K562 (cell line): ENCODE results near the gene SMIM36. TPM values are rescaled to one million over a fixed set of nuclear protein-coding genes. Genes with fewer than 3 reads are reported as not detected.
A peak's percentile ranks its signal among the peaks of the same experiment; 100 is the strongest.

ENCODE experiments used
- PRDM10 ChIP-seq: fragments of 450-650 bp; IDR thresholded peaks from 2 replicates; pipeline ENCODE4 v1.6.1; 2018; ENCODE audit not compliant: partially characterized antibody
- YY1 ChIP-seq, 3 experiments: IDR thresholded peaks; 2 replicates each; pipeline ENCODE4 v1.6.1; 2011; ENCODE audit warnings: low read length in 2 of 3, mild to moderate bottlenecking in 2 of 3, moderate library complexity in 2 of 3, borderline replicate concordance in 1 of 3, control low read depth in 1 of 3, low read depth in 1 of 3; ENCODE audit not compliant: insufficient read depth in 3 of 3, insufficient replicate concordance in 2 of 3, control insufficient read depth in 1 of 3, insufficient read length in 1 of 3; ENCODE audit errors: extremely low read depth in 1 of 3
- ZNF263 ChIP-seq: sonication (generic); formaldehyde crosslinking; IDR thresholded peaks from 2 replicates; pipeline ENCODE4 v1.8.0; 2022; ENCODE audit warnings: mild to moderate bottlenecking, missing genetic modification reagents, borderline replicate concordance
- polyA plus RNA-seq, 8 experiments: library from polyadenylated mRNA; depleted of rRNA in 4 of 8; stranded (reverse) in 5 of 8; unstranded in 3 of 8; fragments of >200 nt; fragmentation: Nextera tagmentation in 2 of 8; fragmentation: Illumina TruSeq in 1 of 8; extraction: Ambion mirVana in 2 of 8; extraction: Trizol in 1 of 8; gene quantifications; 2 replicates each; pipeline versions ENCODE4 v1.2.1 to v1.2.3, GENCODE V29; 2011 to 2014; ENCODE audit warnings: inconsistent platforms in 1 of 8, missing spikeins in 1 of 8
- total RNA-seq, 7 experiments: library from RNA; depleted of rRNA in 6 of 7; stranded (reverse); fragments of >200 nt in 6 of 7; fragmentation: Illumina TruSeq in 2 of 7; extraction: Trizol in 2 of 7; gene quantifications; 2 replicates each; pipeline versions ENCODE4 v1.2.1 to v1.2.3, GENCODE V29; 2011 to 2021; ENCODE audit warnings: low replicate concordance in 1 of 7
- TF ChIP-seq, protein P1 (sequence below), 2 experiments: fragments of 450-650 bp; formaldehyde crosslinking in 1 of 2; IDR thresholded peaks; 2 replicates each; pipeline versions ENCODE4 v1.4.0 to v1.6.1; 2014 to 2020; ENCODE audit warnings: mild to moderate bottlenecking in 2 of 2, borderline replicate concordance in 1 of 2, low read depth in 1 of 2
- TF ChIP-seq, protein P2 (sequence below): fragments of 250-450 bp; sonication (Bioruptor Pico); IDR thresholded peaks from 2 replicates; pipeline ENCODE4 v1.4.0; 2020

The SMIM36 gene
- total and polyA plus RNA-seq, 9 of the 15 experiments (the other 6 are each of a cell fraction or from before 2014, with no cell fraction given): not detected

DNA sequence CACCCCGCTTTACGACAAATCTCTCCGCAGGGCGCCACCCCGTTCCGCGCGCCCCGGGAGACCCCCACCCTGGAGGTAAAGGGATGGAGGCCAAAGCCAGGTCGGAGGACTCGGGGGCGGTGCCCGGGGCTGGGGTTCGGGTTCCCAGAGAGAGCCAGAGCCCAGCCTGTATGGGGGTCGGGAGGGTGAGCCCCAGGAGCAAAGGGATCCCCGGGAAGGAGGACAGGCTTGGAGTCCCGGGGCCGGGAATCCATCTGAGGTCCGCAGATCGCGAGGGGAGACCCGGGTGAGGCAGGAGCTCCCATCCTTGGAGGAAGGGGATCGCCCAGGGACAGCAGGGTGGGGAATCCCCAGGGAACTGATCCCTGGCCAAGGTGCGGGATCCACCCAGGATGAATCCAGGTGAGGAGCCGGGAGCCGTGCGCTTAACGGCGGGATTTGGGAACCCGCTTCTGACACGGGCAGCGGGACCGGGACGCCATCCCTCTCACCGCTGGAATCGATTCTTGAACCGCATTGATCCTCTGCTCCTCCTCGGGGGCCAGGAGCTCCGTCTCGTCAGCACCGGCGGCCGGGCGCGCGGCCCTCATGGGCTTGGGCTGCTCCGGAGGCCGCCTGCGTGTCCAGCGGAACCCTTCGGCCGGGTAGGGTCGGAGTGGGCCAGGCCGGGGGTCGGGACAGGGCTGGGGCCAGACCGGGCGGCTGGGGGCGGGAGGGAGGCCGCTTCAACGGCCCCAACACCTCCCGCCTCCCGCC is 89.9 kb downstream of the SMIM36 start, which contains the start of gene MMD (continued):
- TF ChIP-seq, protein P1, sequence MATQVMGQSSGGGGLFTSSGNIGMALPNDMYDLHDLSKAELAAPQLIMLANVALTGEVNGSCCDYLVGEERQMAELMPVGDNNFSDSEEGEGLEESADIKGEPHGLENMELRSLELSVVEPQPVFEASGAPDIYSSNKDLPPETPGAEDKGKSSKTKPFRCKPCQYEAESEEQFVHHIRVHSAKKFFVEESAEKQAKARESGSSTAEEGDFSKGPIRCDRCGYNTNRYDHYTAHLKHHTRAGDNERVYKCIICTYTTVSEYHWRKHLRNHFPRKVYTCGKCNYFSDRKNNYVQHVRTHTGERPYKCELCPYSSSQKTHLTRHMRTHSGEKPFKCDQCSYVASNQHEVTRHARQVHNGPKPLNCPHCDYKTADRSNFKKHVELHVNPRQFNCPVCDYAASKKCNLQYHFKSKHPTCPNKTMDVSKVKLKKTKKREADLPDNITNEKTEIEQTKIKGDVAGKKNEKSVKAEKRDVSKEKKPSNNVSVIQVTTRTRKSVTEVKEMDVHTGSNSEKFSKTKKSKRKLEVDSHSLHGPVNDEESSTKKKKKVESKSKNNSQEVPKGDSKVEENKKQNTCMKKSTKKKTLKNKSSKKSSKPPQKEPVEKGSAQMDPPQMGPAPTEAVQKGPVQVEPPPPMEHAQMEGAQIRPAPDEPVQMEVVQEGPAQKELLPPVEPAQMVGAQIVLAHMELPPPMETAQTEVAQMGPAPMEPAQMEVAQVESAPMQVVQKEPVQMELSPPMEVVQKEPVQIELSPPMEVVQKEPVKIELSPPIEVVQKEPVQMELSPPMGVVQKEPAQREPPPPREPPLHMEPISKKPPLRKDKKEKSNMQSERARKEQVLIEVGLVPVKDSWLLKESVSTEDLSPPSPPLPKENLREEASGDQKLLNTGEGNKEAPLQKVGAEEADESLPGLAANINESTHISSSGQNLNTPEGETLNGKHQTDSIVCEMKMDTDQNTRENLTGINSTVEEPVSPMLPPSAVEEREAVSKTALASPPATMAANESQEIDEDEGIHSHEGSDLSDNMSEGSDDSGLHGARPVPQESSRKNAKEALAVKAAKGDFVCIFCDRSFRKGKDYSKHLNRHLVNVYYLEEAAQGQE (IDR thresholded peaks at IDR 0.05; ENCODE audit: borderline replicate concordance): no peak
- TF ChIP-seq, protein P1 (CRISPR knock-in tag; IDR thresholded peaks at IDR 0.05; ENCODE audit: low read depth): peak; percentile 26; the same call in 1 of the 2 replicates
- TF ChIP-seq ZNF263 (peak; percentile 75), PRDM10 (peak; percentile 70), YY1 (IDR thresholded peaks at IDR 0.05; ENCODE audit: borderline replicate concordance in 1 of 3, control insufficient read depth in 1 of 3, extremely low read depth in 1 of 3, insufficient read depth in 3 of 3, insufficient read length in 1 of 3, insufficient replicate concordance in 2 of 3, low read depth in 1 of 3, low read length in 2 of 3) (peak in 1 of 3 experiments; percentile 11)
- TF ChIP-seq, protein P2, sequence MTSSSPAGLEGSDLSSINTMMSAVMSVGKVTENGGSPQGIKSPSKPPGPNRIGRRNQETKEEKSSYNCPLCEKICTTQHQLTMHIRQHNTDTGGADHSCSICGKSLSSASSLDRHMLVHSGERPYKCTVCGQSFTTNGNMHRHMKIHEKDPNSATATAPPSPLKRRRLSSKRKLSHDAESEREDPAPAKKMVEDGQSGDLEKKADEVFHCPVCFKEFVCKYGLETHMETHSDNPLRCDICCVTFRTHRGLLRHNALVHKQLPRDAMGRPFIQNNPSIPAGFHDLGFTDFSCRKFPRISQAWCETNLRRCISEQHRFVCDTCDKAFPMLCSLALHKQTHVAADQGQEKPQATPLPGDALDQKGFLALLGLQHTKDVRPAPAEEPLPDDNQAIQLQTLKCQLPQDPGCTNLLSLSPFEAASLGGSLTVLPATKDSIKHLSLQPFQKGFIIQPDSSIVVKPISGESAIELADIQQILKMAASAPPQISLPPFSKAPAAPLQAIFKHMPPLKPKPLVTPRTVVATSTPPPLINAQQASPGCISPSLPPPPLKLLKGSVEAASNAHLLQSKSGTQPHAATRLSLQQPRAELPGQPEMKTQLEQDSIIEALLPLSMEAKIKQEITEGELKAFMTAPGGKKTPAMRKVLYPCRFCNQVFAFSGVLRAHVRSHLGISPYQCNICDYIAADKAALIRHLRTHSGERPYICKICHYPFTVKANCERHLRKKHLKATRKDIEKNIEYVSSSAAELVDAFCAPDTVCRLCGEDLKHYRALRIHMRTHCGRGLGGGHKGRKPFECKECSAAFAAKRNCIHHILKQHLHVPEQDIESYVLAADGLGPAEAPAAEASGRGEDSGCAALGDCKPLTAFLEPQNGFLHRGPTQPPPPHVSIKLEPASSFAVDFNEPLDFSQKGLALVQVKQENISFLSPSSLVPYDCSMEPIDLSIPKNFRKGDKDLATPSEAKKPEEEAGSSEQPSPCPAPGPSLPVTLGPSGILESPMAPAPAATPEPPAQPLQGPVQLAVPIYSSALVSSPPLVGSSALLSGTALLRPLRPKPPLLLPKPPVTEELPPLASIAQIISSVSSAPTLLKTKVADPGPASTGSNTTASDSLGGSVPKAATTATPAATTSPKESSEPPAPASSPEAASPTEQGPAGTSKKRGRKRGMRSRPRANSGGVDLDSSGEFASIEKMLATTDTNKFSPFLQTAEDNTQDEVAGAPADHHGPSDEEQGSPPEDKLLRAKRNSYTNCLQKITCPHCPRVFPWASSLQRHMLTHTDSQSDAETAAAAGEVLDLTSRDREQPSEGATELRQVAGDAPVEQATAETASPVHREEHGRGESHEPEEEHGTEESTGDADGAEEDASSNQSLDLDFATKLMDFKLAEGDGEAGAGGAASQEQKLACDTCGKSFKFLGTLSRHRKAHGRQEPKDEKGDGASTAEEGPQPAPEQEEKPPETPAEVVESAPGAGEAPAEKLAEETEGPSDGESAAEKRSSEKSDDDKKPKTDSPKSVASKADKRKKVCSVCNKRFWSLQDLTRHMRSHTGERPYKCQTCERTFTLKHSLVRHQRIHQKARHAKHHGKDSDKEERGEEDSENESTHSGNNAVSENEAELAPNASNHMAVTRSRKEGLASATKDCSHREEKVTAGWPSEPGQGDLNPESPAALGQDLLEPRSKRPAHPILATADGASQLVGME (CRISPR knock-in tag): 0 out of 2 replicates have a peak, but pooled peaks have one; percentile 13
